Kidney (tissue), 14 donors: Measurements from ENCODE around the gene CTIF. TPM values are rescaled to one million over a fixed set of nuclear protein-coding genes. Genes with fewer than 3 reads are reported as not detected.
A peak's percentile ranks its signal among the peaks of the same experiment; 100 is the strongest.

Source experiments
- DNase-seq, 5 donors: peaks; one replicate each; pipeline ENCODE4 v3.0.0-alpha.2; 2013 to 2020
- FAIRE-seq: peaks from 2 replicates; lab custom pipeline; 2012; peaks lifted over from hg19 to GRCh38; lab: Jason Lieb, UNC
- H3K27ac ChIP-seq, 2 donors: one replicate each; pipeline ENCODE4 v1.7.0; 2013; ENCODE audit warnings: low read depth in 2 of 2, low read length in 2 of 2, inconsistent platforms in 1 of 2
- H3K27me3 ChIP-seq: one replicate; pipeline ENCODE4 v1.7.1; 2013; ENCODE audit warnings: low read length, inconsistent platforms; ENCODE audit not compliant: control insufficient read depth, insufficient read depth
- H3K36me3 ChIP-seq, 3 donors: one replicate each; pipeline versions ENCODE4 v1.7.0 to v1.7.1; 2013; ENCODE audit warnings: low read length in 3 of 3, control low read depth in 1 of 3, inconsistent platforms in 1 of 3; ENCODE audit not compliant: insufficient read depth in 3 of 3, control insufficient read depth in 2 of 3
- H3K4me1 ChIP-seq, 3 donors: one replicate each; pipeline versions ENCODE4 v1.7.0 to v1.7.1; 2013; ENCODE audit warnings: low read length in 3 of 3, inconsistent platforms in 1 of 3, low read depth in 1 of 3; ENCODE audit not compliant: control insufficient read depth in 2 of 3, insufficient read depth in 2 of 3
- H3K4me3 ChIP-seq, 3 donors: one replicate each; pipeline versions ENCODE4 v1.7.0 to v1.8.1; 2013; ENCODE audit warnings: low read length in 3 of 3, control low read depth in 1 of 3, inconsistent platforms in 1 of 3
- H3K9ac ChIP-seq, 3 donors: one replicate each; pipeline versions ENCODE4 v1.7.0 to v1.7.1; 2013; ENCODE audit warnings: low read length in 3 of 3, control low read depth in 1 of 3, inconsistent platforms in 1 of 3
- H3K9me3 ChIP-seq, 3 donors: one replicate each; pipeline versions ENCODE4 v1.7.0 to v1.7.1; 2013; ENCODE audit warnings: low read length in 3 of 3, control low read depth in 1 of 3, inconsistent platforms in 1 of 3; ENCODE audit not compliant: control insufficient read depth in 2 of 3, insufficient read depth in 1 of 3
- CTCF ChIP-seq: IDR thresholded peaks from 3 replicates; pipeline ENCODE4 v1.5.1; 2012; ENCODE audit warnings: mild to moderate bottlenecking, moderate library complexity, borderline replicate concordance; ENCODE audit not compliant: insufficient read depth; ENCODE audit errors: extremely low read depth
- intact Hi-C: fragments of 100-400 bp; cut with DNase I; formaldehyde crosslinking; loops from one replicate; pipeline ENCODE4 v1.11.1; 2022
- polyA plus RNA-seq: library from polyadenylated mRNA; stranded (reverse); fragments of 350-450 nt; fragmentation: Illumina TruSeq; extraction: RNeasy Lipid Tissue Mini Kit (QIAGEN cat#74804); gene quantifications from one replicate; pipeline ENCODE4 v1.2.3, GENCODE V29; 2014; ENCODE audit warnings: low read depth, low replicate concordance; ENCODE audit not compliant: insufficient read depth
- total RNA-seq: library from RNA; stranded (reverse); fragmentation: NEBNext Ultra II Directional; extraction: Animal tissue kit (Norgen Biotek cat#: 25700); gene quantifications from one replicate; pipeline ENCODE4 v1.2.1, GENCODE V29; 2021
- donor health status: control.
- donor health status: control.
- donor health status: control.
- donor health status: control.
- donor health status: control.
- donor health status: DM: yes; HTN: yes; CAD: no.
- donor health status: Normal renal cell carcinoma (clear cell type).

Gene CTIF
- total and polyA plus RNA-seq, 2 donors from 2014 or later, result 37.3 to 41.9 TPM

DNA sequence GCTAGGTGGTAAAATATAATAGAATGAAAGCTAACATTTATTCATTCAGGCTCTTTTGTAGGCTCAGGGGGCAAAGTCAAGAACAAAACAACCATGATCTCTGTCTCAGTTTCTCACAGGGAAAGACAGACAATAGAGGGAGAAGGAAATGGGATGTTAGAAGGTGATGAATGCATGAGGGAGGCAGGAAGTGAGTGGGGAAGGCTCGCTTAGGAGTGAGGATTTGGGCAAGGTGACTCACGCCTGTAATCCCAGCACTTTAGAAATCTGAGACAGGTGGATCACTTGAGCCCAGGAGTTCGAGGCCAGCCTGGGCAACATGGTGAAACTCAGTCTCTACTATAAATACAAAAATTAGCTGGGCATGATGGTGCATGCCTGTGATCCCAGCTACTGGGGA lies 88.4 kb downstream of the CTIF start:
- Histone ChIP-seq H3K4me1 (no peaks in the 10 kb centered on the region), H3K36me3 (no peaks in the 10 kb centered on the region), H3K4me3 (no peak overlapping the region), H3K27me3 (no peaks in the 10 kb centered on the region), H3K9ac (no peak overlapping the region), H3K9me3 (no peaks in the 10 kb centered on the region), H3K27ac (no peak overlapping the region)
- no peak for DNase-seq
- no peak for FAIRE-seq
- no peak for TF ChIP-seq CTCF
- intact Hi-C loops, result no loop called here

DNA sequence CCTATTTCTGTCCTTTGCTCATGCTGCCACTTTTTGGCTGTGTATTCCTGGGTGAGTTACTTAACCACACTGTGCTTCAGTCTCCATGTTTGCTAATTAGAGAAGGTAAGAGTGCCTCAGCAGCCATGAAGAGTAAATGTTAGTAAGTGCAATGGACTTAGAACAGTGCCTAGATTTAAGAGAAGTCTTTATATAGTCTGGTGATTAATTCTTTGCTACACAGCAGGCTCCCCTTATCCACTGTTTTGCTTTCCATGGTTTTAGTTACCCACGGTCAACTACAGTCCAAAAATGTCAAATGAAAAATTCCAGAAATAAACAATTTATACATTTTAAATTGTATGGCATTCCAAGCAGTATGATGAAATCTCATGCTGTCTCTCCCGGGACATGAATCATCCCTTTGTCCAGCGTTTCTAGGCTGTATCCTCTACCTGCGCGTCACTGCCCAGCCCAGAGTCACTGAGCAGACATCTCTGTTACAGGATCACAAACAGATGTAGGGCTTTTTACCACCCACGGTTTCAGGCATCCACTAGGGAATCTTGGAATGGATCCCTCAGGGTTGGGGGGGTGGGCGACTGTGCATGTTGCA lies 91.0 kb downstream of the CTIF start:
- no peak overlapping the region for H3K4me3 ChIP-seq
- no peak for TF ChIP-seq CTCF
- intact Hi-C loops, result no loop called here
- H3K27ac ChIP-seq, result no peak overlapping the region
- H3K27me3 ChIP-seq, result no peaks in the 10 kb centered on the region
- H3K9ac ChIP-seq, result no peak overlapping the region
- H3K9me3 ChIP-seq, result no peaks in the 10 kb centered on the region
- DNase-seq, result peak in 2 of 5 donors; percentile 8 to 21
- no peaks in the 10 kb centered on the region for H3K4me1 ChIP-seq
- H3K36me3 ChIP-seq, result no peaks in the 10 kb centered on the region
- no peak for FAIRE-seq

GRCh38 chr18:48631851-48632250 lies 93.0 kb downstream of the CTIF start:
- Histone ChIP-seq H3K4me1 (no peaks in the 10 kb centered on the region), H3K36me3 (no peaks in the 10 kb centered on the region), H3K27me3 (no peaks in the 10 kb centered on the region), H3K9ac (no peak overlapping the region), H3K9me3 (no peaks in the 10 kb centered on the region), H3K27ac (no peak overlapping the region), H3K4me3 (no peak overlapping the region)
- no peak for FAIRE-seq
- peak in 1 of 5 donors; percentile 25 for DNase-seq
- no peak for TF ChIP-seq CTCF
- intact Hi-C loops, result no loop called here
